ENCODE data around the gene IL17D.

DNA sequence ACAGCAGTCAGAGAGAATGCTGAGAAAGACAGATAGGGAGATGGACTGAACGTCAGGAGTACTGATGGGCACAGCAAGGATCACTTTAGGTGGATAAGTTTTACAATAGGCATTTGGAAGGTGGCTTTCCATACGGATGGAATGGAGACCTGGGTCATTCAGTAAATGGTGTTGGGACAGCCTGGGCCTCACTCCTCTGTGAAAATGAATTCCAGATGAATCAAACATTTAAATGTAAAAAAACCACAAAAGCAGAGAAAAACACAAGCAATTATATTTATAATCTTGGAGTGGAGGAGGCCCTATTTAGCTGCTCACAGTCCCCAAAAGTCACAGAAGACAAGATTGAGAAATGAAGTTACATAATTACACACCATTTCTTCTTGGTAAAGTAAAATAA lies 4.7 kb downstream of the IL17D start:
- TF ChIP-seq, protein P1, sequence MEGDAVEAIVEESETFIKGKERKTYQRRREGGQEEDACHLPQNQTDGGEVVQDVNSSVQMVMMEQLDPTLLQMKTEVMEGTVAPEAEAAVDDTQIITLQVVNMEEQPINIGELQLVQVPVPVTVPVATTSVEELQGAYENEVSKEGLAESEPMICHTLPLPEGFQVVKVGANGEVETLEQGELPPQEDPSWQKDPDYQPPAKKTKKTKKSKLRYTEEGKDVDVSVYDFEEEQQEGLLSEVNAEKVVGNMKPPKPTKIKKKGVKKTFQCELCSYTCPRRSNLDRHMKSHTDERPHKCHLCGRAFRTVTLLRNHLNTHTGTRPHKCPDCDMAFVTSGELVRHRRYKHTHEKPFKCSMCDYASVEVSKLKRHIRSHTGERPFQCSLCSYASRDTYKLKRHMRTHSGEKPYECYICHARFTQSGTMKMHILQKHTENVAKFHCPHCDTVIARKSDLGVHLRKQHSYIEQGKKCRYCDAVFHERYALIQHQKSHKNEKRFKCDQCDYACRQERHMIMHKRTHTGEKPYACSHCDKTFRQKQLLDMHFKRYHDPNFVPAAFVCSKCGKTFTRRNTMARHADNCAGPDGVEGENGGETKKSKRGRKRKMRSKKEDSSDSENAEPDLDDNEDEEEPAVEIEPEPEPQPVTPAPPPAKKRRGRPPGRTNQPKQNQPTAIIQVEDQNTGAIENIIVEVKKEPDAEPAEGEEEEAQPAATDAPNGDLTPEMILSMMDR (IDR thresholded peaks at IDR 0.05): no peak
- TF ChIP-seq POLR2A (IDR thresholded peaks at IDR 0.05): no peak
